ENCODE measurements around the gene NSMF. TPM values are rescaled to one million over a fixed set of nuclear protein-coding genes. Genes with fewer than 3 reads are reported as not detected.

Gene NSMF
- total and polyA plus RNA-seq, 2 of the 8 experiments (the other 6 are each of a cell fraction or from before 2014, with no cell fraction given): 56.7 to 65.1 TPM

- Histone ChIP-seq H3K4me3 (ENCODE audit: extremely low read depth in 1 of 4, insufficient read depth in 2 of 4, low read depth in 3 of 4, low read length in 4 of 4) (no peak overlapping the region), H4K8ac (ENCODE audit: extremely low read depth, insufficient read depth, low read length) (no peak overlapping the region), H2BK120ac (replicated peaks; ENCODE audit: low read depth, low read length) (no peak overlapping the region), H3K4me1 (replicated peaks in 1 of 4; ENCODE audit: control insufficient read depth in 3 of 4, insufficient read depth in 4 of 4, low read length in 3 of 4) (peaks cover 0 to 8% (median 2%) of the 10 kb centered on the region in 4 experiments; a peak in 6 of 7 replicates), H3K79me2 (ENCODE audit: control insufficient read depth in 1 of 2, insufficient read depth in 2 of 2, low read length in 2 of 2) (no peaks in the 10 kb centered on the region), H3K27ac (ENCODE audit: low read depth, low read length) (no peak overlapping the region), H3K4ac (replicated peaks; ENCODE audit: insufficient read length, low read depth, low read length) (no peak overlapping the region), H3K27me3 (replicated peaks in 1 of 4; ENCODE audit: control insufficient read depth in 3 of 4, extremely low read depth in 1 of 4, insufficient read depth in 3 of 4, low read length in 3 of 4) (peaks cover 0 to 3% (median under 1%) of the 10 kb centered on the region in 4 experiments; a peak in 2 of 7 replicates), H3K9ac (replicated peaks in 1 of 4; ENCODE audit: extremely low read depth in 1 of 4, low read depth in 3 of 4, low read length in 3 of 4) (no peak overlapping the region), H3K56ac (replicated peaks; ENCODE audit: insufficient read length, low read depth, low read length) (no peak overlapping the region), H3K9me3 (ENCODE audit: insufficient read depth in 2 of 2, low read depth in 1 of 2, low read length in 1 of 2) (no peaks in the 10 kb centered on the region), H2AK5ac (ENCODE audit: low read depth, low read length) (no peak overlapping the region), H3K18ac (ENCODE audit: extremely low read depth, low read length) (no peak overlapping the region), H3K36me3 (ENCODE audit: control insufficient read depth in 2 of 4, insufficient read depth in 4 of 4, low read length in 3 of 4) (no peaks in the 10 kb centered on the region), H3K79me1 (ENCODE audit: low read depth, low read length) (peaks cover 6% of the 10 kb centered on the region; the same call in 1 of the 2 replicates), H2BK15ac (ENCODE audit: low read length) (no peak overlapping the region), H3K4me2 (ENCODE audit: insufficient read depth in 1 of 2, low read depth in 2 of 2, low read length in 2 of 2) (no peak overlapping the region), H4K5ac (ENCODE audit: insufficient read length, low read depth, low read length) (no peak overlapping the region), H2AFZ (ENCODE audit: low read length) (no peak overlapping the region), H3K23me2 (ENCODE audit: low read depth, low read length) (peaks cover 6% of the 10 kb centered on the region; the same call in 1 of the 2 replicates), H4K91ac (replicated peaks; ENCODE audit: insufficient read length, low read length) (no peak overlapping the region), H3K23ac (ENCODE audit: insufficient read length) (no peak overlapping the region), H2BK12ac (ENCODE audit: low read depth, low read length) (no peak overlapping the region), H2BK5ac (ENCODE audit: low read depth, low read length) (no peak overlapping the region), H4K20me1 (replicated peaks in 1 of 2; ENCODE audit: control insufficient read depth in 1 of 2, insufficient read depth in 2 of 2, low read length in 2 of 2) (peaks cover 3 to 4% of the 10 kb centered on the region in 2 experiments), H2BK20ac (ENCODE audit: low read length) (no peak overlapping the region), H3K14ac (ENCODE audit: insufficient read length) (no peak overlapping the region)
- 89% methylated on average over 11 of the region's 11 CpGs; no CpG with 5 or more reads in 1 of the 2 experiments for WGBS, 2 experiments (ENCODE audit: extremely low coverage in 1 of 2, insufficient coverage in 1 of 2, insufficient read length in 1 of 2, insufficient replicate concordance in 2 of 2, low coverage in 1 of 2, low lambda C conversion rate in 2 of 2, missing lambda C conversion rate in 1 of 2)
- POLR2A ChIA-PET (ENCODE audit: partially characterized antibody): interaction anchor here (1.3 kb wide), 1 partner anchor 169 kb away, joined by 4 read pairs; the partner anchor contains the start of gene TUBB4B
- CTCF ChIA-PET (ENCODE audit: partially characterized antibody): interaction anchor here (0.8 to 2.4 kb wide), 3 partner anchors 35 to 122 kb away, joined by 4 to 12 read pairs (median 5); partner anchors contain the start of gene NRARP
- FAIRE-seq (no peak), DNase-seq (ENCODE audit: low read depth in 1 of 2, low spot score in 2 of 2) (no peak)
- TF ChIP-seq, protein P1, sequence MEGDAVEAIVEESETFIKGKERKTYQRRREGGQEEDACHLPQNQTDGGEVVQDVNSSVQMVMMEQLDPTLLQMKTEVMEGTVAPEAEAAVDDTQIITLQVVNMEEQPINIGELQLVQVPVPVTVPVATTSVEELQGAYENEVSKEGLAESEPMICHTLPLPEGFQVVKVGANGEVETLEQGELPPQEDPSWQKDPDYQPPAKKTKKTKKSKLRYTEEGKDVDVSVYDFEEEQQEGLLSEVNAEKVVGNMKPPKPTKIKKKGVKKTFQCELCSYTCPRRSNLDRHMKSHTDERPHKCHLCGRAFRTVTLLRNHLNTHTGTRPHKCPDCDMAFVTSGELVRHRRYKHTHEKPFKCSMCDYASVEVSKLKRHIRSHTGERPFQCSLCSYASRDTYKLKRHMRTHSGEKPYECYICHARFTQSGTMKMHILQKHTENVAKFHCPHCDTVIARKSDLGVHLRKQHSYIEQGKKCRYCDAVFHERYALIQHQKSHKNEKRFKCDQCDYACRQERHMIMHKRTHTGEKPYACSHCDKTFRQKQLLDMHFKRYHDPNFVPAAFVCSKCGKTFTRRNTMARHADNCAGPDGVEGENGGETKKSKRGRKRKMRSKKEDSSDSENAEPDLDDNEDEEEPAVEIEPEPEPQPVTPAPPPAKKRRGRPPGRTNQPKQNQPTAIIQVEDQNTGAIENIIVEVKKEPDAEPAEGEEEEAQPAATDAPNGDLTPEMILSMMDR (IDR thresholded peaks at IDR 0.05; ENCODE audit: control extremely low read depth in 1 of 3, insufficient read depth in 1 of 3, low read depth in 1 of 3, low read length in 3 of 3): no peak
- TF ChIP-seq KDM4A (IDR thresholded peaks at IDR 0.05; ENCODE audit: low read depth, low read length, severe bottlenecking) (no peak), CTBP2 (IDR thresholded peaks at IDR 0.05; ENCODE audit: borderline replicate concordance, insufficient read depth, insufficient read length, low read length) (no peak), RFX5 (IDR thresholded peaks at IDR 0.05; ENCODE audit: borderline replicate concordance, low read depth, low read length) (no peak), EGR1 (IDR thresholded peaks at IDR 0.05; ENCODE audit: borderline replicate concordance, low read depth, low read length) (no peak), SRF (IDR thresholded peaks at IDR 0.05; ENCODE audit: low read depth, low read length) (no peak), NRF1 (IDR thresholded peaks at IDR 0.05; ENCODE audit: low read depth, low read length) (no peak), GABPA (IDR thresholded peaks at IDR 0.05; ENCODE audit: borderline replicate concordance, insufficient read depth, low read length) (no peak), TBP (IDR thresholded peaks at IDR 0.05; ENCODE audit: low read depth, low read length) (no peak), JUND (IDR thresholded peaks at IDR 0.05; ENCODE audit: low read length) (no peak), SIN3A (conservative IDR thresholded peaks at IDR 0.05 in 1 of 2, IDR thresholded peaks at IDR 0.05 in 1 of 2; ENCODE audit: low read depth in 1 of 2, low read length in 2 of 2) (no peak)
These were observed 49.6 kb downstream of the NSMF start for GRCh38 chr9:137409515-137409914.

Data from H1 (cell line).